ENCODE data around the gene TM4SF18.

GRCh38 chr3:149353581-149354184 lies 20.2 kb upstream of the TM4SF18 start:
- TF ChIP-seq CTCF (IDR thresholded peaks at IDR 0.05) (no peak), POLR2A (IDR thresholded peaks at IDR 0.05) (no peak)

Data from thyroid gland (tissue), 4 donors.